Activated T-cell treated with anti-CD3 and anti-CD28 coated beads, Interleukin-2, amount 50 U/mL, for 1 hour (primary cell): ENCODE measurements around the gene MS4A10.
"Not testable (repeated sequence)": the region's sequence is repeated elsewhere in the genome, so short reads cannot be mapped to it uniquely, and the experiment has no call there.

ENCODE experiments used
- DNase-seq: peaks from one replicate; pipeline ENCODE4 v3.0.0-alpha.2; 2020

The MS4A10 gene

DNA sequence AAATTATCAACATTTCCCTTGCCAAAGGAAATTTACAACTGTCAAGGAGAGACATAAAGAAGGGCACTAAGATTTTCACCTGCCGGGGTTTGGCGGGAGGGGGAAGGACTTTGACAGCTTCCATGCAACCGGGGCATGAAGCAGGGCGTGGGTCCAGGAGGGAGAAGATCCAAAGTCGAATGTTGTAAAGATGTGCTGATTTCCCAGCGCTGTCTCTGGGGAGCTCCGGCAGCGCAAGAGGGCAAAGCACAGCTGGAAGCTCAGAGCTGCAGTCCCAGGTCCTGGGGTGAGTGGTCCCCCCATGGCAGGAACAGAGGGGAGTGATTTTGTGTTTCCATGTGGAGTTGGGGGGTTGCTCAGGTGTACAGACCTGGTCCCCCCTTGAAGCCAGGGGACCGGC lies at the start of gene MS4A10:
Gene MS4A10 (plus strand): TSS at position 198 of the 400 bp plus-strand sequence. CDS start 5,003 bp downstream, outside the sequence.
- DNase-seq, result no peak

- DNase-seq, result no peak
Measured at GRCh38 chr11:60739114-60739513, 46.0 kb upstream of the MS4A10 start.

DNA sequence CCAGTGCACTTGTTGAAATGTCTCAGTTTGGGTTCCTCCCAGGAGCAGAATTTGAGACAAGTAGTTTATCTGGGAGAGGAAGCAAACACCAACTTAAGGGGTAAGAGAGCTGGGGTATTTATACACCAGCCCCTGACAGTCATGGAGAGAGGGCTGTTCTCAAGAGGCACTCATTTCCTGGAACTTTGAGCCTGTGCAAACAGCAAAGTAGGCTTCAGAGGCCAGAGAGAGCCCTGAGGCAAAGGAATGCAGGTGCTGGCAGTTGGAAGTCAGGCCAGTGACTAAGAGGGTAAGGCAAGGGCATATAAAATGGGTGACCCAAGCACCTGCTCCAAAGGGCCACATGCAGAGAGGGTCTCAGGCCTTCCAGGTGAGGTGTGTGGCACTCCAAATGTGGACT lies 44.6 kb upstream of the MS4A10 start:
- no peak for DNase-seq

- no peak for DNase-seq
Measured at GRCh38 chr11:60741421-60741820, 43.7 kb upstream of the MS4A10 start.

- no peak for DNase-seq
Measured at GRCh38 chr11:60743058-60743457, 42.1 kb upstream of the MS4A10 start.

GRCh38 chr11:60744114-60744513 lies 41.0 kb upstream of the MS4A10 start:
- no peak for DNase-seq

GRCh38 chr11:60747359-60747873 lies 37.7 kb upstream of the MS4A10 start:
- no peak for DNase-seq

DNA sequence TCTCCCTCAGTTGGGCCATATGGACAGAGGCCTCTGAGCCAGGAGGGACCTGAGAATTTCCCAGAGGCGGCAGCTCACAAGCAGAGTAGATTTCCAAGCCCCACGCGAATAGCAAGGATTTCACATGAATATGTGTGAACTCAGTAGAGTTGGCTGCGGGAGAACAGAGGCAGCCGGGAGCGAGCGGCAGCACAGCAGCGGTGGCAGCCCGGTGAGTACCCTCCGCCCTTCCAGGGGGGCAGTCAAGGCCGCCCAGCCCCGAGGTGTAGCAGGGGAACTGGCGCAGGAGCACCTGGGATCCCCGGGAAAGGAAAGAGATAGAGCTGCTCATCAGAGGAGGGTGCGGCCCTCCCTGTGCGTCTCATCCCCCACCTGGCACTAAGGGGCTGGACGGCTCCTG lies 36.9 kb upstream of the MS4A10 start:
- no peak for DNase-seq

DNA sequence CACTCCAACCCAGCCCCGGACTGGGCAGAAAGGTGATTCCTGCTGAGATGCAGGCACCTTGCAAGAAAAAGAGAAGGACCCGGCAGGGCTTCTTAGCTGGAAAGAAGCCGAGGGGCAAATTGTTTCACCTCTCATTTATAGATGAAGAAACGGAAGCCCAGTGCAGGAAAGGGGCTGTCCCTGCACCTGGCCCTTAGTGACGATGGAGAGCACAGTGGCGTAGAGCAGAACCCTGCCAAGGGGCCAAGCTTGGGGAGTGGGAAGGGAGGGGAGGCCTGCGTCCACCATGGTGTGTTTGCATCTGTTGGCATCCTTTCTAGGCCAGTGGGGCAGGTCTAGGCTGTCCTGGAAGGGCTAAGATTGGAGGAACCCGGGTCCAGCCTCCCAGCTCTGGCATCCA lies 36.3 kb upstream of the MS4A10 start:
- no peak for DNase-seq

GRCh38 chr11:60750911-60751310 lies 34.2 kb upstream of the MS4A10 start:
- no peak for DNase-seq

GRCh38 chr11:60753309-60753708 lies 31.8 kb upstream of the MS4A10 start:
- no peak for DNase-seq

DNA sequence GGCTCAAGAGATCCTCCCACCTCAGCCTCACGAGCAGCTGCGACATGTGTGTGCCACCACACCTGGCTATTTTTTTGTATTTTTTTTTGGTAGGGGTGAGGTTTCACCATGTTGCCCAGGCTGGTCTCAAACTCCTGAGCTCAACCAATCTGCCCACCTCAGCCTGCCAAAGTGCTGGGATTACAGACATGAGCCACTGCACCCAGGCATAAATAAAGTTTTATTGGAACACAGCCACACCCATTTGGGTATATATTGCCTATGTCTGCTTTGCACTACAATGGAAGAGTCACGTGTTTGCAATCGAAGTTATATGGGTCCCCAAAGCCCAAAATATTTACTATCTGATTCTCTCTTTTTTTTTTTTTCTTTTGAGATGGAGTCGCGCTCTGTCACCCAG lies 30.2 kb upstream of the MS4A10 start:
- no peak for DNase-seq

GRCh38 chr11:60756307-60757032 lies 28.7 kb upstream of the MS4A10 start, which contains the start of gene MS4A15:
Gene MS4A15, plus strand, starts transcription at chr11:60756867. Its CDS starts 6,867 bp downstream, at chr11:60763734.
- DNase-seq, result no peak

DNA sequence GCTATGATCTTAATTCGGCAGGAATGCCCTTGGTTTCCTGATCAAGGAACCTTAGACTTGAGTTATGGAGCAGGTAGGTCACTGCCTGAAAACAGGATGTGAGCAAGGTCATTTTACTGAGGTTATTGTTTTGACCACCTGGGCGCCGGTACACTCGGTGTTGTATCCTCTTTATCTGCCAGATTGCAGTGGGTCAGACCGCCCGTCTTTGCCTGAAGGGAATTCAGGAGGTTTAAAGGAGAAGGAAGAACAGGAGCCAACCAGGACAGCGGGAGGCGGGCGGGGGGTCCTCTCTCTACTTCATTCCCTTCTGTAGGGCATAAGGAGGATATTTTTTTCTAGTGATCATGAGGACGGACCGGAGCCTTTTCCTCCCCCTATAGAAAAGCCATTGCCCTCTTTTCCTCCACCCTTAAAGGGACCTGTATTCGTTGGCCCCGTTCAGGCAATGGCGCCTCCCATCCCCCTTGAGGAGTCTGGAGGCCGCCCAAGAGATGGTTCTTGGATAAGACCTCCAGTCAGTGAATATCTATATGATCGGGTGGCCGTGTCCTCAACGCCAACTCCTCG lies 27.8 kb upstream of the MS4A10 start:
- DNase-seq, result no peak

DNA sequence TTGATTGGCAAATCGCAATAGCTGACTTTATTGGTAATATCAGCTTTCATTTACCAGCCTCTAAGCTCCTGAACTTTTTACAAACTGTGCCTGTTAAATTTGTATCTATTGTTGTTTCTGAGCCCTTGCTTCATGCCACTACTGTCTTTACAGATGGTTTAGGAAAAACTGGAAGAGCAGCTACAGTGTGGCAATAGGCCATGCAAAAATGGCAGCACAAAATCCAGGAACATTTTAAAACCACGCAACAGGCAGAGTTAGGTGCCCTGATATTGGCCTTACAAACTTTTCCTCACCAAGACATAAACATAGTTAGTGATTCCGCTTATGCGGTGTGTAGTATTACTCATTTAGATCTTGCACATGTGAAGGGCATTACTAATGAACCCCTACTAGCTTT lies 26.5 kb upstream of the MS4A10 start:
- DNase-seq, result not testable (repeated sequence)

GRCh38 chr11:60759438-60760225 lies 25.5 kb upstream of the MS4A10 start:
- not testable (repeated sequence) for DNase-seq

- DNase-seq, result no peak
Measured at GRCh38 chr11:60761436-60762190, 23.5 kb upstream of the MS4A10 start.

DNA sequence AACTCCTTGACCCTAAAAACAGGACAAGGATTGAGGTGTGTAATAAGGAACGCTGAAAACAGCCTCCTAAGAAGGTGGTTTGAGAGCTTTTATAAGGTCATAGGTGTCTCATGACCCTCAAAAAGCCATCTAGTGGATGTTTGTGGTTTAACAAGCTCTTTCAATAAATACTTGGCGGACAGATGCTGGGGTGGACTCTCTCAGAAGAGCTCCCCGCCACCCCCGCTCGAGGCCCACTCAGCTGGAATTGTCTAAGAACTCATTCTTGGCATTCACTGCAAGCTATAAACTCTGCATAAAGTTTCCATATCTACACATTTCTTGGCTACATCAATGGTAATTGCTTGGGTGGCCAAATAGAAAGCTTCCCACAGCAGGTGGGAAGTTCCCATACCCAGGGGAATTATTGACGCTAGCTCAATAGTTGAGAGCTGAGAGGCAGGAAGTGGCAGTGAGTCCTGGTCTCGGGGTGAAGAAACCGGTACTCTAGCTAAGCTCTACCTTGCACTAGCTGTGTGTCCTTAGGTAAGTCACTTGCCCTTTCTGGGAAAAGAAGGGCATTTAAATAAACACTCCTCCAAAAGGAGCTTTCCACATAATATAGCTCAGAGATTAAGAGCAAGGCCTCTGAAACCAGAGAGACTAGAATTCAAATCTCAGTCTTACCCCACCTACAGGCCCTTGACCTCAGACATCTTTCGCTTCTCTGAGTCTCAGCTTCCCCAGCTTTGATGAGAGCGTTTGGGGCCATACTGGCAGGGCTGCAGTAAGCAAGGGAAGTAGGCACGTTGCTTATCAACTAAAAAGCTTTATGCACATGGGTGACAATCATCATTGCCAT lies 22.1 kb upstream of the MS4A10 start:
- no peak for DNase-seq

- DNase-seq, result no peak
Measured at GRCh38 chr11:60763692-60764369, 21.3 kb upstream of the MS4A10 start.

GRCh38 chr11:60764879-60765278 lies 20.3 kb upstream of the MS4A10 start:
- no peak for DNase-seq

- no peak for DNase-seq
Measured at GRCh38 chr11:60765355-60765754, 19.8 kb upstream of the MS4A10 start.
